ENCODE results near the gene NELFE. TPM values are rescaled to one million over a fixed set of nuclear protein-coding genes. Genes with fewer than 3 reads are reported as not detected.
"Not testable (repeated sequence)": the region's sequence is repeated elsewhere in the genome, so short reads cannot be mapped to it uniquely, and the experiment has no call there.

Gene NELFE
- total RNA-seq, 4 donors from 2014 or later = 53.2 to 88.2 (median 83.4) TPM

GRCh38 chr6:31918069-31918720 lies 40.6 kb downstream of the NELFE start:
- WGBS, 2 donors = 84 to 88% methylated on average over 8 of the region's 8 CpGs
- intact Hi-C loops (cut with DNase I; ENCODE audit: low total_unique reads) = no loop called here
- DNase-seq (ENCODE audit: low spot score in 2 of 2) = no peak
- TF ChIP-seq CTCF (IDR thresholded peaks at IDR 0.05) (no peak), POLR2A (IDR thresholded peaks at IDR 0.05) (no peak)
- no peak overlapping the region for H3K4me3 ChIP-seq (ENCODE audit: low read depth, poor library complexity, severe bottlenecking)

- DNase-seq (ENCODE audit: low spot score in 2 of 2) = no peak
- TF ChIP-seq CTCF (IDR thresholded peaks at IDR 0.05) (no peak), POLR2A (IDR thresholded peaks at IDR 0.05) (no peak)
- intact Hi-C loops (cut with DNase I; ENCODE audit: low total_unique reads) = no loop called here
- H3K4me3 ChIP-seq (ENCODE audit: low read depth, poor library complexity, severe bottlenecking) = no peak overlapping the region
- 67 to 69% methylated on average over 6 of the region's 6 CpGs for WGBS, 2 donors
Measured at GRCh38 chr6:31915756-31916155, 43.0 kb downstream of the NELFE start.

GRCh38 chr6:31915351-31915750 lies 43.4 kb downstream of the NELFE start:
- intact Hi-C loops (cut with DNase I; ENCODE audit: low total_unique reads) = no loop called here
- no peak for TF ChIP-seq POLR2A (IDR thresholded peaks at IDR 0.05)
- TF ChIP-seq CTCF (IDR thresholded peaks at IDR 0.05) = no peak
- no peak for DNase-seq (ENCODE audit: low spot score in 2 of 2)
- no peak overlapping the region for H3K4me3 ChIP-seq (ENCODE audit: low read depth, poor library complexity, severe bottlenecking)

- no peak overlapping the region for H3K4me3 ChIP-seq (ENCODE audit: low read depth, poor library complexity, severe bottlenecking)
- WGBS, 2 donors = 76 to 77% methylated on average over 11 of the region's 11 CpGs
- intact Hi-C loops (cut with DNase I; ENCODE audit: low total_unique reads) = no loop called here
- TF ChIP-seq POLR2A (IDR thresholded peaks at IDR 0.05) = no peak
- no peak for TF ChIP-seq CTCF (IDR thresholded peaks at IDR 0.05)
- no peak for DNase-seq (ENCODE audit: low spot score in 2 of 2)
Measured at GRCh38 chr6:31911826-31912585, 46.8 kb downstream of the NELFE start.

- intact Hi-C loops (cut with DNase I; ENCODE audit: low total_unique reads); DNase-seq (ENCODE audit: low spot score in 2 of 2): not testable (repeated sequence)
- WGBS, 2 donors = 79 to 83% methylated on average over 7 of the region's 7 CpGs
Measured at GRCh38 chr6:31909298-31909697, 49.5 kb downstream of the NELFE start.

GRCh38 chr6:31908791-31909190 lies 50.0 kb downstream of the NELFE start:
- WGBS, 2 donors = 61 to 64% methylated on average over 4 of the region's 4 CpGs
- intact Hi-C loops (cut with DNase I; ENCODE audit: low total_unique reads) = no loop called here
- DNase-seq (ENCODE audit: low spot score in 2 of 2) = no peak
- no peak for TF ChIP-seq CTCF (IDR thresholded peaks at IDR 0.05)
- no peak for TF ChIP-seq POLR2A (IDR thresholded peaks at IDR 0.05)
- no peak overlapping the region for H3K4me3 ChIP-seq (ENCODE audit: low read depth, poor library complexity, severe bottlenecking)

More at GRCh38 chr6:31909298-31909697, 49.5 kb downstream of the NELFE start:
- not testable (repeated sequence) for H3K4me3 ChIP-seq (ENCODE audit: low read depth, poor library complexity, severe bottlenecking)

GRCh38 chr6:31908255-31908654 lies 50.5 kb downstream of the NELFE start:
- H3K4me3 ChIP-seq (ENCODE audit: low read depth, poor library complexity, severe bottlenecking); DNase-seq (ENCODE audit: low spot score in 2 of 2); intact Hi-C loops (cut with DNase I; ENCODE audit: low total_unique reads): not testable (repeated sequence)
- WGBS, 2 donors = 82 to 91% methylated on average over 5 of the region's 5 CpGs

Data from lower leg skin (tissue), 4 donors.